K562 (cell line): ENCODE data around the gene VWA1. TPM values are rescaled to one million over a fixed set of nuclear protein-coding genes. Genes with fewer than 3 reads are reported as not detected.

Experiments
- CHD1 ChIP-seq: fragments of 200-600 bp; sonication (generic); IDR thresholded peaks from one replicate; pipeline ENCODE4 v1.6.1; 2012; ENCODE audit warnings: mild to moderate bottlenecking, moderate library complexity, low read length, inconsistent platforms
- ETV5 ChIP-seq: sonication (generic); formaldehyde crosslinking; IDR thresholded peaks from 2 replicates; pipeline ENCODE4 v1.4.0; 2020; ENCODE audit warnings: low read depth, mild to moderate bottlenecking, missing genetic modification reagents
- KDM1A ChIP-seq, 2 experiments: fragments of 450-650 bp; IDR thresholded peaks; 2 replicates each; pipeline ENCODE4 v1.6.1; 2016; ENCODE audit warnings: mild to moderate bottlenecking in 2 of 2
- NONO ChIP-seq, 2 experiments: fragments of 200-400 bp in 1 of 2; fragments of 450-650 bp in 1 of 2; formaldehyde crosslinking in 1 of 2; IDR thresholded peaks; 2 replicates each; pipeline ENCODE4 v1.6.1; 2017; ENCODE audit warnings: low read depth in 2 of 2, mild to moderate bottlenecking in 2 of 2, moderate library complexity in 2 of 2, low read length in 1 of 2
- SIN3A ChIP-seq, 2 experiments: fragments of 150-350 bp in 1 of 2; IDR thresholded peaks; 2 replicates each; pipeline ENCODE4 v1.6.1; 2011 to 2016; ENCODE audit warnings: borderline replicate concordance in 2 of 2, low read depth in 2 of 2, low read length in 2 of 2, mild to moderate bottlenecking in 2 of 2, moderate library complexity in 2 of 2; ENCODE audit not compliant: control insufficient read depth in 1 of 2
- SMARCA4 ChIP-seq: fragments of 450-650 bp; IDR thresholded peaks from 2 replicates; pipeline ENCODE4 v1.6.1; 2016
- ZBTB1 ChIP-seq: sonication (generic); formaldehyde crosslinking; IDR thresholded peaks from 2 replicates; pipeline ENCODE4 v1.8.1; 2023; ENCODE audit warnings: missing genetic modification reagents, low read depth, mild to moderate bottlenecking, borderline replicate concordance
- polyA plus RNA-seq, 8 experiments: library from polyadenylated mRNA; depleted of rRNA in 4 of 8; stranded (reverse) in 5 of 8; unstranded in 3 of 8; fragments of >200 nt; fragmentation: Nextera tagmentation in 2 of 8; fragmentation: Illumina TruSeq in 1 of 8; extraction: Ambion mirVana in 2 of 8; extraction: Trizol in 1 of 8; gene quantifications; 2 replicates each; pipeline versions ENCODE4 v1.2.1 to v1.2.3, GENCODE V29; 2011 to 2014; ENCODE audit warnings: inconsistent platforms in 1 of 8, missing spikeins in 1 of 8
- total RNA-seq, 7 experiments: library from RNA; depleted of rRNA in 6 of 7; stranded (reverse); fragments of >200 nt in 6 of 7; fragmentation: Illumina TruSeq in 2 of 7; extraction: Trizol in 2 of 7; gene quantifications; 2 replicates each; pipeline versions ENCODE4 v1.2.1 to v1.2.3, GENCODE V29; 2011 to 2021; ENCODE audit warnings: low replicate concordance in 1 of 7
- TF ChIP-seq, protein P1 (sequence below): fragments of 450-650 bp; IDR thresholded peaks from 2 replicates; pipeline ENCODE4 v1.6.1; 2017; ENCODE audit warnings: antibody characterized with exemption, mild to moderate bottlenecking
- TF ChIP-seq, protein P2 (sequence below): fragments of 450-650 bp; IDR thresholded peaks from 2 replicates; pipeline ENCODE4 v1.6.1; 2016; ENCODE audit warnings: mild to moderate bottlenecking, moderate library complexity

The VWA1 gene
- total and polyA plus RNA-seq, 9 of the 15 experiments (the other 6 are each of a cell fraction or from before 2014, with no cell fraction given): 0.01 to 6.4 (median 0.85) TPM

DNA sequence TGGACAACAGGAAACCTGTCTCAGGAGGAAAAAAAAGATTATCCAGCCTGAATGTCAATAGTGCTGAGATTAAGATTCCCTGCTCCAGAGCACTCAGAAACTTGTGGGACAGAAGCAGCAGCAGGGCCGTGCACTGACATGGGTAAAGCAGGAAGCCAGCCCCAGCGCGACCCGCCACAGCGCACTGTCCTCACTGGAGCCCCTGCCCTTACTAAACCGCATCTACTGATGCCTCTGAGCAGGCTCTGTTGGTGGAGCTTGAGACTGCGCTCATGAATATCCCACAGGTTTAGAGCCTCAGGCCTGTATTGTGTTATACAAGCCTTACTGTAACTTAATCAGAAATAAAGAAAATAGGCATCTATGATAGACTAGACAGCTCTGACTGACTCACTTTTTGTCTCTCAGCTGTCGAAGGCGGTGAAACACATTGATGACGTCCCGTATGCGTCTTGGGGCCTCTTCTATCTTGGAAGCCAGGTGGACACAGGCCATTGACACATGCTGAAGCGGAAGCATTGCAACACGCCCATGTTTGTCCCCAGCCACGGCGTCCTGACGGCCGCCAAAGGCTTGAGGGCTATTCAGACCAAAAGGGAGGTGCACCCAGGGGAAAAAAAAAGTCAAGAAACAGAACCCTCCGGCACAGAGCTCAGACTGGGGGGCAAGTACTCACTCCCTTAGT is 37.5 kb upstream of the VWA1 start (continued):
- TF ChIP-seq, protein P1, sequence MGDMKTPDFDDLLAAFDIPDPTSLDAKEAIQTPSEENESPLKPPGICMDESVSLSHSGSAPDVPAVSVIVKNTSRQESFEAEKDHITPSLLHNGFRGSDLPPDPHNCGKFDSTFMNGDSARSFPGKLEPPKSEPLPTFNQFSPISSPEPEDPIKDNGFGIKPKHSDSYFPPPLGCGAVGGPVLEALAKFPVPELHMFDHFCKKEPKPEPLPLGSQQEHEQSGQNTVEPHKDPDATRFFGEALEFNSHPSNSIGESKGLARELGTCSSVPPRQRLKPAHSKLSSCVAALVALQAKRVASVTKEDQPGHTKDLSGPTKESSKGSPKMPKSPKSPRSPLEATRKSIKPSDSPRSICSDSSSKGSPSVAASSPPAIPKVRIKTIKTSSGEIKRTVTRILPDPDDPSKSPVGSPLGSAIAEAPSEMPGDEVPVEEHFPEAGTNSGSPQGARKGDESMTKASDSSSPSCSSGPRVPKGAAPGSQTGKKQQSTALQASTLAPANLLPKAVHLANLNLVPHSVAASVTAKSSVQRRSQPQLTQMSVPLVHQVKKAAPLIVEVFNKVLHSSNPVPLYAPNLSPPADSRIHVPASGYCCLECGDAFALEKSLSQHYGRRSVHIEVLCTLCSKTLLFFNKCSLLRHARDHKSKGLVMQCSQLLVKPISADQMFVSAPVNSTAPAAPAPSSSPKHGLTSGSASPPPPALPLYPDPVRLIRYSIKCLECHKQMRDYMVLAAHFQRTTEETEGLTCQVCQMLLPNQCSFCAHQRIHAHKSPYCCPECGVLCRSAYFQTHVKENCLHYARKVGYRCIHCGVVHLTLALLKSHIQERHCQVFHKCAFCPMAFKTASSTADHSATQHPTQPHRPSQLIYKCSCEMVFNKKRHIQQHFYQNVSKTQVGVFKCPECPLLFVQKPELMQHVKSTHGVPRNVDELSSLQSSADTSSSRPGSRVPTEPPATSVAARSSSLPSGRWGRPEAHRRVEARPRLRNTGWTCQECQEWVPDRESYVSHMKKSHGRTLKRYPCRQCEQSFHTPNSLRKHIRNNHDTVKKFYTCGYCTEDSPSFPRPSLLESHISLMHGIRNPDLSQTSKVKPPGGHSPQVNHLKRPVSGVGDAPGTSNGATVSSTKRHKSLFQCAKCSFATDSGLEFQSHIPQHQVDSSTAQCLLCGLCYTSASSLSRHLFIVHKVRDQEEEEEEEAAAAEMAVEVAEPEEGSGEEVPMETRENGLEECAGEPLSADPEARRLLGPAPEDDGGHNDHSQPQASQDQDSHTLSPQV: 0 out of 2 replicates have a peak, but pooled peaks have one; percentile 47
- TF ChIP-seq, protein P2, sequence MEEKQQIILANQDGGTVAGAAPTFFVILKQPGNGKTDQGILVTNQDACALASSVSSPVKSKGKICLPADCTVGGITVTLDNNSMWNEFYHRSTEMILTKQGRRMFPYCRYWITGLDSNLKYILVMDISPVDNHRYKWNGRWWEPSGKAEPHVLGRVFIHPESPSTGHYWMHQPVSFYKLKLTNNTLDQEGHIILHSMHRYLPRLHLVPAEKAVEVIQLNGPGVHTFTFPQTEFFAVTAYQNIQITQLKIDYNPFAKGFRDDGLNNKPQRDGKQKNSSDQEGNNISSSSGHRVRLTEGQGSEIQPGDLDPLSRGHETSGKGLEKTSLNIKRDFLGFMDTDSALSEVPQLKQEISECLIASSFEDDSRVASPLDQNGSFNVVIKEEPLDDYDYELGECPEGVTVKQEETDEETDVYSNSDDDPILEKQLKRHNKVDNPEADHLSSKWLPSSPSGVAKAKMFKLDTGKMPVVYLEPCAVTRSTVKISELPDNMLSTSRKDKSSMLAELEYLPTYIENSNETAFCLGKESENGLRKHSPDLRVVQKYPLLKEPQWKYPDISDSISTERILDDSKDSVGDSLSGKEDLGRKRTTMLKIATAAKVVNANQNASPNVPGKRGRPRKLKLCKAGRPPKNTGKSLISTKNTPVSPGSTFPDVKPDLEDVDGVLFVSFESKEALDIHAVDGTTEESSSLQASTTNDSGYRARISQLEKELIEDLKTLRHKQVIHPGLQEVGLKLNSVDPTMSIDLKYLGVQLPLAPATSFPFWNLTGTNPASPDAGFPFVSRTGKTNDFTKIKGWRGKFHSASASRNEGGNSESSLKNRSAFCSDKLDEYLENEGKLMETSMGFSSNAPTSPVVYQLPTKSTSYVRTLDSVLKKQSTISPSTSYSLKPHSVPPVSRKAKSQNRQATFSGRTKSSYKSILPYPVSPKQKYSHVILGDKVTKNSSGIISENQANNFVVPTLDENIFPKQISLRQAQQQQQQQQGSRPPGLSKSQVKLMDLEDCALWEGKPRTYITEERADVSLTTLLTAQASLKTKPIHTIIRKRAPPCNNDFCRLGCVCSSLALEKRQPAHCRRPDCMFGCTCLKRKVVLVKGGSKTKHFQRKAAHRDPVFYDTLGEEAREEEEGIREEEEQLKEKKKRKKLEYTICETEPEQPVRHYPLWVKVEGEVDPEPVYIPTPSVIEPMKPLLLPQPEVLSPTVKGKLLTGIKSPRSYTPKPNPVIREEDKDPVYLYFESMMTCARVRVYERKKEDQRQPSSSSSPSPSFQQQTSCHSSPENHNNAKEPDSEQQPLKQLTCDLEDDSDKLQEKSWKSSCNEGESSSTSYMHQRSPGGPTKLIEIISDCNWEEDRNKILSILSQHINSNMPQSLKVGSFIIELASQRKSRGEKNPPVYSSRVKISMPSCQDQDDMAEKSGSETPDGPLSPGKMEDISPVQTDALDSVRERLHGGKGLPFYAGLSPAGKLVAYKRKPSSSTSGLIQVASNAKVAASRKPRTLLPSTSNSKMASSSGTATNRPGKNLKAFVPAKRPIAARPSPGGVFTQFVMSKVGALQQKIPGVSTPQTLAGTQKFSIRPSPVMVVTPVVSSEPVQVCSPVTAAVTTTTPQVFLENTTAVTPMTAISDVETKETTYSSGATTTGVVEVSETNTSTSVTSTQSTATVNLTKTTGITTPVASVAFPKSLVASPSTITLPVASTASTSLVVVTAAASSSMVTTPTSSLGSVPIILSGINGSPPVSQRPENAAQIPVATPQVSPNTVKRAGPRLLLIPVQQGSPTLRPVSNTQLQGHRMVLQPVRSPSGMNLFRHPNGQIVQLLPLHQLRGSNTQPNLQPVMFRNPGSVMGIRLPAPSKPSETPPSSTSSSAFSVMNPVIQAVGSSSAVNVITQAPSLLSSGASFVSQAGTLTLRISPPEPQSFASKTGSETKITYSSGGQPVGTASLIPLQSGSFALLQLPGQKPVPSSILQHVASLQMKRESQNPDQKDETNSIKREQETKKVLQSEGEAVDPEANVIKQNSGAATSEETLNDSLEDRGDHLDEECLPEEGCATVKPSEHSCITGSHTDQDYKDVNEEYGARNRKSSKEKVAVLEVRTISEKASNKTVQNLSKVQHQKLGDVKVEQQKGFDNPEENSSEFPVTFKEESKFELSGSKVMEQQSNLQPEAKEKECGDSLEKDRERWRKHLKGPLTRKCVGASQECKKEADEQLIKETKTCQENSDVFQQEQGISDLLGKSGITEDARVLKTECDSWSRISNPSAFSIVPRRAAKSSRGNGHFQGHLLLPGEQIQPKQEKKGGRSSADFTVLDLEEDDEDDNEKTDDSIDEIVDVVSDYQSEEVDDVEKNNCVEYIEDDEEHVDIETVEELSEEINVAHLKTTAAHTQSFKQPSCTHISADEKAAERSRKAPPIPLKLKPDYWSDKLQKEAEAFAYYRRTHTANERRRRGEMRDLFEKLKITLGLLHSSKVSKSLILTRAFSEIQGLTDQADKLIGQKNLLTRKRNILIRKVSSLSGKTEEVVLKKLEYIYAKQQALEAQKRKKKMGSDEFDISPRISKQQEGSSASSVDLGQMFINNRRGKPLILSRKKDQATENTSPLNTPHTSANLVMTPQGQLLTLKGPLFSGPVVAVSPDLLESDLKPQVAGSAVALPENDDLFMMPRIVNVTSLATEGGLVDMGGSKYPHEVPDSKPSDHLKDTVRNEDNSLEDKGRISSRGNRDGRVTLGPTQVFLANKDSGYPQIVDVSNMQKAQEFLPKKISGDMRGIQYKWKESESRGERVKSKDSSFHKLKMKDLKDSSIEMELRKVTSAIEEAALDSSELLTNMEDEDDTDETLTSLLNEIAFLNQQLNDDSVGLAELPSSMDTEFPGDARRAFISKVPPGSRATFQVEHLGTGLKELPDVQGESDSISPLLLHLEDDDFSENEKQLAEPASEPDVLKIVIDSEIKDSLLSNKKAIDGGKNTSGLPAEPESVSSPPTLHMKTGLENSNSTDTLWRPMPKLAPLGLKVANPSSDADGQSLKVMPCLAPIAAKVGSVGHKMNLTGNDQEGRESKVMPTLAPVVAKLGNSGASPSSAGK: peak; percentile 54
- TF ChIP-seq SMARCA4 (0 out of 2 replicates have a peak, but pooled peaks have one; percentile 25), KDM1A (IDR thresholded peaks at IDR 0.05) (no peak), CHD1 (peak; percentile 65), SIN3A (IDR thresholded peaks at IDR 0.05; ENCODE audit: borderline replicate concordance in 2 of 2, control insufficient read depth in 1 of 2, low read depth in 2 of 2, low read length in 2 of 2) (peak in 1 of 2 experiments; percentile 96; a peak in 1 of 4 replicates), ZBTB1 (CRISPR knock-in tag) (0 out of 2 replicates have a peak, but pooled peaks have one; percentile 41), ETV5 (CRISPR knock-in tag) (peak; percentile 89), NONO (IDR thresholded peaks at IDR 0.05; ENCODE audit: low read depth in 2 of 2, low read length in 1 of 2) (no peak)
